HG03039 (cell line): ENCODE data around the gene PIP5K1C.
"Not testable (repeated sequence)": the region's sequence is repeated elsewhere in the genome, so short reads cannot be mapped to it uniquely, and the experiment has no call there.

Experiments used
- ATAC-seq: cut with Tn5 transposase; IDR thresholded peaks from one replicate; pipeline ENCODE4 v1.9.1; 2021; ENCODE audit warnings: mild to moderate bottlenecking, moderate library complexity; ENCODE audit not compliant: unreplicated experiment

PIP5K1C gene

DNA sequence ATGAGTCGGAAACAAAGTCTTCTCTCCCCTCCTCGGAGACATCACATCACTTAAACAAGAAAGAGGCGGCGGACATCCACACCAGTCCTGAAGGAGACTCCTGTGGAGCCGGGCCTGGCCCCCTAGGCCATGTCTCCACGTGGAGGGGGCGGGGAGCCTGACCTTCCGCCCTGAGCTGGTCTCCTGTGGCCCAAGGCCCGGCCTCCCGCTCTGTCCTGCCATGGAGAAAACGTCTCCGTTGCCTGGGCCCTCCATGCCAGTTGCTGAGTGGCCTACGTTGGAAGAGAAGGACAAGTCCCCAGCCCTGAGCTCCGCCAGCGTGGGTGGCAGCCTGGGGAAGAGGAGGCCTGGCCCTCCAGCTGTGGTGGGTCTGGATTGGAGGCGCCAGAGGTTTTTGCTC lies 68.2 kb downstream of the PIP5K1C start:
- no peak for ATAC-seq

DNA sequence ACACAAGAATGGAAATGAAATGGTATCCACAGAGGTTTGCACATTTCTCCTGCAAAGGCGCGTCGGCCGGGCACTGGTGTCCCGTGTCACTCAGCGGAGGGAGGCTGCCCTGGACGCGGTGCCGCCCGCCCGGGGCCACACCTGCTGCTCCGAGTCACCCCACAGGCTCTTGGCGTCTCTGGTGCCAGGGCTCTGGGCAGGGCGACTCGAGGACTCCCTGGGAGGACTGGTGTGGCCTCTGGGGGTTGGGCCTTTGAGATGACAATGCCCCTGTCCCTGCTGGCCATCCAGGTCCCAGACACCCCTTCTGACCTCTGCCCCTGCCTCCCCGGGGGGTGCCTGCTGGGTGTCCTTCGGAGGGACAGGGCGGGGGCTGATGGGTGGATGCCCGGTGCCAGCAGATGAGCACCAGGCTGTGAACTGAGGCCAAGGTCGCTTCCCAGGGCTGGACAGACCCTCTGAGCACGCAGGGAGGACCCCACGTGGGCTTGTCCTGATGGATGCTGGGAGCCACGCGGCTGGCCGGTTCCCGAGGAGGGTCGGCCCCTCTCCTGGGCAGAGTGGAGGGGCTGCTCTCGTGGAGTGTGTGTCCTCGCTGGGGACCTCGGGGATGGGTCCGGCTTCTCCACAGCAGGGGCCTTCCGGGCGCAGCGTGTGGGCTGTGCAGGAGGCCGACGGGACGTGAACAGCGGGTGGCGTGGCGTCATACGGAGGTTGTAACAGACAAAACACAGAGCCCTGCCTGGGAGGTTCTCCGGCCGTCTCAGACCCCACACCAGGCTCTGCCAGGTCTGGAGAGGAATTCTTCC lies 69.0 kb downstream of the PIP5K1C start:
- ATAC-seq: no peak

DNA sequence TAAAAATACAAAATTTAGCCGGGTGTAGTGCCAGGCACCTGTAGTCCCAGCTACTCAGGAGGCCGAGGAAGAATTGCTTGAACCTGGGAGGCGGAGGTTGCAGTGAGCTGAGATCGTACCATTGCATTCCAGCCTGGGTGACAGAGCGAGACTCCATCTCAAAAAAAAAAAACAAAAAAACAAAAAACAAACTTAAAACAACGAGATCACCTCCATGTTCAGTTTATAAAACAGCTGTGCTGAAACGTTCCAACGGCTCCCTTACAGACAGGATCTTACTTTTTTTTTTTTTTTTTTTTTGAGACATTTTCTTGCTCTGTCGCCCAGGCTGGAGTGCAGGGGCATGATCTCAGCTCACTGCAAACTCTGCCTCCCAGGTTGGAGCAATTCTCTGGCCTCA lies 71.5 kb downstream of the PIP5K1C start:
- ATAC-seq: not testable (repeated sequence)

DNA sequence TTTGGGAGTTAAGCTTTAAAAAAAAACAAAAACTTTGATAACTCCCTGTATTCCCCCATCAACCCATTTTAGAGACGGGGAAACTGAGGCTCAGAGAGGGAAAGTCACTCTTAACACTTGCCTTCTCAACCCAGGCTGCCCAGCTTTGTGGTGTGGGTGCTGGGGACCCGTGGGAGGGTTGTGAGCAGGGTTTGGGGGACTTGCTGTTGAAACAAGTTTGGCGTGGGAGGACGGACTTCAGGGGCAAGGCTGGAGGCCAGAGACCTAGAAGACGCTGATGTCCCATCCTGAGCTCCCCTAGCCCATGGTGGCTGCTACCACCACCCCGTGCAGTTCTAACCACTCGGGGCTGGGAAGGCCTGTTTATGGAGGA lies 72.9 kb downstream of the PIP5K1C start:
- ATAC-seq: no peak

DNA sequence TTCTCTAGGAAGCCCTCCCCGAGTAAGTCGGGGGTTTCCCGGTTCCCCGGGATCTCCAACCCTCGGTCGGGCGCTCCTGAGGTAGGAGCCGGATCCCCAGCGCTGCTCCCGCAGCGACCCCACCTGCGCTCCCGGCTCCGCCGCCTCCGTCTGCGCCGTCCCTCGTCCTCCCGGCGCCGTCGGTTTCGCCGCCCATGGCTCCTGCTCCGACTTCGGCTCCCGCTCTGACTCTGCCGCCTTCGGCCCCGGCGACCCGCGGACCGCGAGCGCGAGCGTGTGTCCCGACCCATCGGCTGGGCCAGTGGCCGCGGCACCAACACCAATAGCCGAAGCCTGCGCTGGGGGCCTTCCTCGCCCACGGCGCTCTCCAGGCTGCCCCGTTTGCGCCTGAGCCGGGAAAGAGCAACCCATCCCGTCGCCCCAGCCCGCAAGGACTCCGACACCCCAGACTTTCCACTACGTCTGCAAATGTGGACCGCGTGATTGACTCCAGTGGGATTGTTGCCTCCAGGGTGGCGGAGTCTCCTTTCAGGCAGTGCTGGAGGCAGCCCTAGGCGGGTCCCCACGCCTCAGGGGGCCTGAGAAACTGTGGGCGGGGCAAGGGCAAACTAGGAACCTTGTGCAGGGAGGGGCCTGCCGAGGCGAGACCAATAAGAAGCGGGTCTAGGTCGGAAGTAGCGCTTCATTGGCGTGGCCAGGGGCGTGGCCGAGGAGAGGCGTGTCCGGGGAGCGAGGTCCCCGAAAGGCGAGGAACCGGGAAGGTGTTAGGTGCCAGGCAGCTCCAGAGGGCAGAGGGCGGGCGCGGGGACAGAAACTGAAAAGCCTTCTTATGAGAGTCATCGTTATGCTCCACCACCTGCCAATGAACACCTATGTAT lies 73.6 kb downstream of the PIP5K1C start, which contains the start of gene CACTIN:
TSS of gene CACTIN (minus strand) at position 318 of the 878 bp plus-strand sequence. CDS start at position 290, 28 bp downstream.
- peak; percentile 86 for ATAC-seq

DNA sequence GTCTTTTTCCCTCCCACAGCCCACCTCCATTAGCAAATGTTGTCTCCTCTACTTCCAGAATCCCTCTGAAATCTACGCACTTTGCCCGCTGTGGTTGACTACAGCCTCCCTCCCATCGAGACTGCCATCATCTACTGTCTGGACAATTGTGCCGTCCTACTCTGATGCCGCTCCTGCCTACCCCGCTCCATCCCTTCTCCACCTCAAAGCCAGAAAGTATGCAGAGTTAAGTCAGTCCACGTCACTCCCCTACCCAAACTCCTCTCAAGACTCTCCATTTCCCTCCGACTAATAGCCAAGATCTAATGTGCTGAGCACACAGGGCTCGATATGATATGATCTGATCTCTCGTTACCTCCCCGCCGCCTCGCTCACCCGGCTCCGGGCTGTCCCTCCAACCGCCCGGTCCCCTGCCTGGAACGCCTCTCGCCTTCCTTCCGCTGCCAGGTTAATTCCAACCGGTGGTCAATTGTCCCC lies 74.2 kb downstream of the PIP5K1C start:
- peak; percentile 10 for ATAC-seq

DNA sequence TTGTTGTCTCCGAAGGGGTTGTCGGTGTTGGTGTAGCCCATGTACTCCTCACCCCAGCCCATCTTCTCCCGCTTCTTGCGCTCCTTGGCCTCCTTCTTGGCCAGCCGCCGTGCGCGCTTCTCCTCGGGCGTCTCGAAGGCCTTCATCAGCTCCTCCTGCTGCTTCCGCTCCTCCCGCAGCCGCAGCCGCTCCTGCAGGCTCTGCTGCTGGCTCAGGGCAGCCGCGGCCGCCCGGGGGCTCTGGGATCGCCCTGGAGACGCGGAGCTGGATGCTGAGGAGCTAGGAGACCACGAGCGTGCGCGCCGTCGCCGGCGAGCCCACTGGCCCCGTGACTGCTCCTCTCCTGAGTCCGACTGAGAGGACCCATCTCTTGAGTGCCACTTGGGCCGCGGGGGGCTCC lies 76.6 kb downstream of the PIP5K1C start:
- ATAC-seq: no peak

DNA sequence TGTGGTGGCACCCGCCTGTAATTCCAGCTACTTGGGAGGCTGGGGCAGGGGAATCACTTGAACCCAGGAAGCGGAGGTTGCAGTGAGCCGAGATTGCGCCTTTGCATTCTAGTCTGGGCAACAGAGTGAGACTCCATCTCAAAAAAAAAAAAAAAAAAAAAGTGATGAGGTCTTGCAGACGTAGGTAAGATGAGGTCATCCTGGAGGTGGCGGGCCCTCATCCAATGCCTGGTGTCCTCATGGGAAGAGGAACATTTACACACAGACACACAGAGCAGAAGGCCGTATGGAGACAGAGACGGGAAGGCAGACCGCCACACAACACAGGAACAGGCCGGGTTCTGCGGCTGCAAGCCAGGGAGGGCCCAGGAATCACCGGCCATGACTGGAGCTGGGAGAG lies 78.0 kb downstream of the PIP5K1C start:
- ATAC-seq: no peak

DNA sequence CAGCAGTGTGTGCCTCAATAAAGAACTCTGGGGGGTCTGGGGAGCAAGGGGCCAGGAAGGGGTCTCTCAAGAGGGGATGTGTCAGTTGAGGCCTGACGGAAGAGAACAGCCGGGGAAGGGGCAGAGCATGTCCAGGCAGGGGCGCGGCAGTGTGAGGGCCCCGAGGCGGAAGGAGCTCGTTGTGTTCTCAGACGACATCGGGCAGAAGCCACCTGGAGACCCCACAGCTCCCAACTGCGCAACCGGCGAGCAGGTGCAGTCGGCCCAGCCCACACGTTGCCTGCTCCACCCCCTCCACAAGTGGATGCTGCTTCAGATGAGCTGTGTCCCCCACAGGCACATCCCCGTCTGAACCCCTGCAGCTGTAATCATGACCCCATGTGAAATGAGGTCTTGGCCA lies 78.6 kb downstream of the PIP5K1C start:
- no peak for ATAC-seq

DNA sequence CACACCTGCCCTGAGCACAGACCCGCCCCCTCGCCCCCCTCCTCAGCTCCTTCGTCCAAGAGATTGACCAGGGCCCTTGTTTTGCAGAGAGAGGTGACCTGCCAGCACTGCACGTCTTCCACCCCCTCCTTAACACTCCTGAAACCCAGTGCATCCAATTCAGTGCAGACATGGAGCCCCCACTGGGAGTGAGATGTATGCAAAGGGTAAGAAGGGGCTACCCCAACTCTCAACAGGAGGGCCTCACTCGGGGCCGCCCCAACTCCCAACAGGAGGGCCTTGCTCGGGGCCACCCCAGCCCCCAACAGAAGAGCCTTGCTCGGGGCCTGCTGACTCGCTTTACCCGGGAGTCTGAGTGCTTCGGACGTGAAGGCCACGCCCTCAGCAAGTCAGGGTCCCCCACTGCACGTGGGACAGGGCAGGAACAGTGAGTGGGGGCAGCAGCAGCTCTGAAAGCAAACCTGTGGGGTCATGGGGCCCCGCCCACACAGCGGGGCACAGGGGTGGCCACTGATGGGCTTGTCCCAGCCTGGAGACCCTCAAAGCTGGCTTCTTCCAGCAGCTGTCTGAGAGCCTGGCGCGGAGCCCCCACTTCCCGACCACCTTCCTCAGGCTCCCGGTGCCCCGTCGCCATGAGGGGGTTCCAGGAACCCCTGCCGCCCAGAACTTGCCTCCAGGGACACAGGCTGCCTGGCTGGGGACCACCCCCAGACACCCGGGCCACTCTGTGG lies 79.3 kb downstream of the PIP5K1C start:
- ATAC-seq: no peak

DNA sequence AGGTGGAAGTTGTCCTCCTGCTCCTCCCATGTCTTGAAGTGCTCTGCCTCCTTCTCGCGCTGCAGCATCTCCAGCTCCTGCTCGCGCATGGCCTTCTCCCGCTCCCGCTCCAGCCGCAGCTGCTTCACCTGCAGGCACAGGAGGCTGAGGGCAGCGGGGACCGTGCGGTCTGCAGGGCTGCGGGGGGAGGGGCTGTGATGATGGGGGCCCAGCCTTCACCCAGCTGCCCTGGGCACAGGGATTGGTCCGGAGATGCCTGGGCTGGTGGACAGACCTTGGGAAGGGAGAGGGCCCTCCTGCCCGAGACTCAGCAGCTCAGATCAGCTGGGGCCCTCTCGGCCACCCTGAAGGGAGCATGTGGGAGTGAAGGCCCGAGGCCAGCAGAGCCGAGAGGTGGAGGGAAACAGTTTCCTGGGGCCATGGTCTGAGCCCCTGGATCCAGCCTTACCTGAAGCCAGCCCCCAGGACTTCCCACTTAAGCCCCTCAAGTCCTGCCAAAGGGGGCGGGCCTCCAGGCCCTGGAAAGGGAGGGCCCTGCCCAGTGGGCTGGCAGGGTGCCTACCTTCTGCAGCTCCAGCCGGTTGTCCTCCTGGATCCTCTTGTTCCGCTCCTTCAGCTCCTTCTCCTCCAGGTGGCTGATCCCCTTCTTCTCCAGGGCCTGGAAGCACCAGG lies 80.0 kb downstream of the PIP5K1C start:
- no peak for ATAC-seq

DNA sequence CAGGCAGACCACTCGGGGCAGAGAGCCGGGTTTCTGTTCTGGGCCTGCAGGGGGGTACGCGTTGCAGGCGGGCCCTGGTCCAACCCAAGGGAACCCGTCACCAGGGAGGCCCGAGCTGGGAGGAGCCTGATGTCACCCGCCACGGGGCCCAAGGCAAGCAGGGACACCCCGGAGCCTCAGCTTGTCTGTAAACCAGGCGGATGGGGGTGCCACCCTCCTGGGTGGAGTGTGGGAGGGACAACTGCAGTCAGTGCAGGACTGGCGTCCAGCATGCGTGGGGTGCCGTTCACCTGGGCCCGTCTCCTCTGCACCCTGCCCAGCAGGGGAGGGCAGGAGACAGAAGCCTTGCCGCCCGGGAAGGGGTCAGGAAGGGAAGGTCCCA lies 80.6 kb downstream of the PIP5K1C start:
- no peak for ATAC-seq

DNA sequence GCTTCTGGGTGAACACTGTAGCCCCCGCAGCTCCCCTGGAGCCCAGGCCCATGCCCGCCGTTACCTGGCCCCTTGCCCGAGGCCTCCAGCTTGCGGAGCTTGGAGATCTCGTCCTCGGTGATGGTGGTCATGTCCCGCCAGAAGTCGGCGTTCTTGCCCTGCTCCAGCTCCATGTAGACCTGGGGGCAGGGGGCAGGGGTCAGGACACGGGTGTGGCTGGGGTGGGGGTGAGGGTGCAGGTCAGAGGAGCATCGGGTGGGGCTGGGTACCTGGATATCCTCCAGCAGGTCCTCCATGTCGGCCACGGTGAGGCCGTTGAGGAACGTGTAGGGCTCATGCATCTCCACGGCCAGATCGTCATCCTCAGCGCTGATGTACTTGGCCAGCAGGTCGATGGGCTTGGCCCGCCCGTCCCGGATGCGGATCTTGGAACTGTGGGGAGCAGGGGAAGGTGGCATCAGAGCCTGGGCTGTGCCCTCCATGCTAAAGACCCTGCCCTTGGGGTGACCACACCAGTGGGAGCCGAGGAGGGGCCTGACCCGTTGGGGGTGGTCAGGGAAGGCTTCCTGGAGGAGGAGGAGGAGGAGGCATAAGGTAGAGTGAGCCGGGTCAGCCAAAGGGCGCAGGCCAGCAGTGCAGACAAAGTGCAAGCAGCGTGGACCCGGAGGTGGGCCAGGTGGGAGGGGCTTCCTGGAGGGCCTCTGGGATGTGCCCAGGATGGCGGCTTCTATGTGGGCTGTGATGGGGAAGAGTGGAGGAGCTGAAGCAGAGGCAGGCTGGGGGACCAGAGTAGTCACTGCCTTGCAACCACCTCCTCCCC lies 81.2 kb downstream of the PIP5K1C start:
- ATAC-seq: no peak

DNA sequence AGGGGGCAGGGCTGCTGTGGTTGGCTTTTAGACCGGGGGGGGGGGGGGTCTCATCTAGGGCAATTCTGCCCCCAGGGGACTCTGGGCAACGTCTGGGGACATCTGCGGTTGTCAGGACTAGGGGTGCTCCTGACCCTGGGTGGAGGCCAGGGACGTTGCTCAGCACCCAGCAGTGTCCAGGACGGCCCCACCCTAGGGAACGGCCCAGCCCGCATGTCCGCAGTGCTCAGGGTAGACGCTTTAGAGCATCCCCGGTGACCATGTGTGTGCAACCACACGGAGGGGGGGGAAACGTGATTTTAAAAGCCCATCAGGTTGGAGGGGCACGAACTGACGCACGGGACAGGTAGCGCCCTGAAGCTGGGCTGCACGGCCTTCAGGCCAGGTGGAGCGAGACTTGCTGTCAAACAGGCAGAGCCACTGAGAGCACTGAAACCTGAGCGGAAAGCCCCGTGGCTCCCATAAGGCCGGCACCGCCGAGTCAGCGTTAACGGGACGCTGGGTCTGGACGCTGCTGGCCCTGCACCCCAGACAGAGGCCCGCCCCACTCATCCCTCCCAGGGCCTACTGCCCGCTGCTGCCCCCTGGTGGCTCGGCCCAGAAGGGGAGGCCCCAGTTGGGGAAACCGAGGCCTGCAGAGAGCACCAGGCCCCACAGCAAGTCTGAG lies 82.0 kb downstream of the PIP5K1C start:
- ATAC-seq: no peak

DNA sequence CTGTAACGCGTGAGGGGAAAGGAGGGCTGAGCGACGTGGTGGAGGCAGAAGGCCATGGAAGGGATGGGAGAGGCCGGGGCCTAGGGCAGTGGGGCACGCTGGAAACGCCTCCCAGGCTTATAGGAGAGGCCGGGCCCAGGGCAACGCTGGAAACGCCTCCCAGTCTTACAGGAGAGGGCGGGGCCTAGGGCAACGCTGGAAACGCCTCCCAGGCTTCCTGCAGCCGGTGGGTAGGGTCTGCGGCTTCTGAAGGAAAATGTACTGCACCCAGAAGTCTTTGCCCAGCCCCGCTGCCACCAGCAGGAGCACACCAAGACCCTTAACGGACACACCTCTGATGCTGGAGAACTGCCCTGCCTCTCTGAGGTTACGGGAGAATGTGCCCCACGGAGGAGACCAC lies 82.8 kb downstream of the PIP5K1C start:
- ATAC-seq: no peak

DNA sequence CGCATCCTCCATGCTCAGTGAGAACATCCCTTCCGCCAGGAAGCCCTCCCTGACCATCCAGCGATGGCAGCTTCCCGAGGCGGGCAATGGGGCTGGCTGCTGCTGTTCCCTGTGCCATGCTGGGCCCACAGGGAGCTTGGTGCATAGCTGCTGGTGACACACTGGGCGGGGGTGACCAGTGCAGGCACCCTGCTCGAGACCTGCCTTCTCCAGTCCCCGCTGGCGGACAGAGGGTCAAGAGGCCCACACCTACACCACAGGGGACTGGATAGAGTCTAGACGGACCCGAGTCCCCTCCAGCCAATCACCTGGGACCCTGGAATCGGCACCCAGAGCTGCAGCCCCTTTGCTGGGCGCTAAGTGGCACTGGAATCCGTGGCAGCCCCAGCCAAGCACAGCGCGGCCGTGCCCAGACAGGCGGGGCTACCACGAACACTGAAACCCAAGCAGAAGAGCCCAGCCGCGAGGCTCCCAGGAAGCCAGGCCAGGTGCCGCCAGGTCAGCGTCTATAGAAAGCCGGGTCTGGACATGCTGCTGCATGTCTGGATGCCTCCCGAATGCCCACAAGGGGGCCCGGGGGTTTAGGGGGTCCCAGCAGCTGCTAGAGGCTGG lies 84.6 kb downstream of the PIP5K1C start:
- no peak for ATAC-seq

DNA sequence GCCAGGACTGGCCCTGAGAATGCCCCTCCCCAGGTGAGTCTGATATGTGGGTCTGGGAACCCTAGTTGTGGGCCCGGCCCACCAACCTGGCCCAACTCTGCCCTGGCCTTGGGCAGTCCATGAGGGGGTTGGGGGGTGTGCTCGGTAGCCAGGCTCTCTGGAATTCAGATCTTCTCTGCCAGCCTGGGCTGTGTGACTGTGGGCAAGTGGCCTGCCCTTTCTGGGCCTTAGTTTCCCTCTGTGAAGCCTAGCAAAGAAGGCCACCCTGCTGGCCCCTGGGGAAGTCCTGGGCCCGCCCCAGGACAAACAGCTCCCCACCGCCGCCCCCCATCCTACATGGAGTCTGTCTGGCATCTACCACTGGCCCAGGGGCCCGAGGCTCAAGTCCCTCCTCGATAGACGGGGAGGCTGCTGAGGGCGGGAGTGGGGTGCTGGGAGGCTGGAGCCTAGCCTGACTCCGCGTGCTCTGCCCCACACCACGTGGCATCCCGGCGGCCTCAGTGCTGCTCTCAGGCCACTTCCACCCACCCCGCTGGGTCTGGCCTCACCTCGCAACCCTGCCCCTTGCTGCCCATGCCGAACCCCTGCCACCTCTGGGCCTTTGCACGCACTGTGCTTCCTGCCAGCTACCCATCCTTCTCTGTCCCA lies 85.3 kb downstream of the PIP5K1C start:
- ATAC-seq: no peak
